ENCODE results near the gene SPON1.

SPON1 gene

DNA sequence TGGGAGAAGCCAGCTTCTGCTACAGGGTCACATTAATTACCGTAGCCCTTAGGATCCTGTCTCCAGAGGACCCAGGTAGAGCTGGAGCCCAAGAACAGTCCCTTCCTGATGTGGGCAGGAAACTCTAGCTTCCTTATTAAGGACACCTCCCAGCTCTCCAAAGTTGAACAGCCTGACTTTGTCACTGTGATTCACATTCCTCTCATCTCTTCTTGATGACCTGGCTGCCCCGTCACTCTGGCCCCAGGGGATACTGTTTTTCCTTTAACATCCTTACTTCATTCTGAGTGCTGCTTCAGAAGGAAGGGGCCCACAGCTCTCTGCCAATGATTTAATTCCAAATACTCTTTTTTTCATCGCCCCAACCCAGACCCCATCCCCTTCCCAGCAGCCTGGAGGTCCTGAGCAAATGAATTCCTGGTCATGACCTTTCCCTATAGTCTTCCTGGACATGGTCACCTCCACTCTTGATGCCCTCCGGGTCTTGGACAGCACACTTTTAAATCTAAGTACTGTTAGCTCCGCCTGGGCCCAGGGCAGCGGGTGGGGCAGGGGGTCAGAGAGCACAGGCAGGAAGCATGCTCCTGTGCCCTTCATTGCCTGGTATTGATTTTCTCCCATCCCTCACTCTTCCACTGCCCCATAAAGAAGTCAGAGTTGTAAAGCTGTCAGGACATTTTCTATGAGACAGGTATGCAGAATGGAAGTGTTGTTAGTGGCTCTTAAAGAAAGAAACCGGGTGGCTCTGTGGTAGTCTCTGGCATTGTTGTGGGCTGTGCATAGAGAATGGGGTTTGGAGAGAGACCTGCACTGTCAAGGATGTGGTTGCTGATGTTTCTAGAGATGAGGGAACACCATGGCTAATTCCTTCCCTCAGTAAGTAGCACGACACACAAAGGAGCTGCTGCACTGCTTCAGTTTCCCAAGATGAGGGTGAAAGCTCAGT, 22.3 kb upstream of the SPON1 start:
- H3K4me2 ChIP-seq (ENCODE audit: insufficient read depth, low read length, poor library complexity, severe bottlenecking): no peak overlapping the region
- no peaks in the 10 kb centered on the region for H3K79me1 ChIP-seq (ENCODE audit: low read depth, low read length)
- no peak overlapping the region for H2AFZ ChIP-seq (ENCODE audit: low read length)
- H3K18ac ChIP-seq (ENCODE audit: low read length): no peak overlapping the region
- H4K91ac ChIP-seq (ENCODE audit: low read depth, low read length, poor library complexity): no peak overlapping the region
- no peak overlapping the region for H2BK5ac ChIP-seq (ENCODE audit: low read length)
- H2AK5ac ChIP-seq (ENCODE audit: low read depth, low read length): no peak overlapping the region
- H3K9me3 ChIP-seq (replicated peaks in 1 of 2; ENCODE audit: control insufficient read depth in 2 of 2, insufficient read depth in 1 of 2, low read depth in 1 of 2, low read length in 2 of 2): no peaks in the 10 kb centered on the region
- no peak overlapping the region for H3K4me3 ChIP-seq (ENCODE audit: low read length in 2 of 2)
- H3K4me1 ChIP-seq (ENCODE audit: control insufficient read depth in 2 of 2, insufficient read depth in 1 of 2, low read depth in 1 of 2, low read length in 2 of 2): peaks cover 0 to 6% of the 10 kb centered on the region in 2 donors
- H2BK15ac ChIP-seq (ENCODE audit: low read length): no peak overlapping the region
- no peak overlapping the region for H3K27ac ChIP-seq (replicated peaks; ENCODE audit: low read length)
- H3K9ac ChIP-seq (ENCODE audit: low read depth, low read length, poor library complexity): no peak overlapping the region
- H4K8ac ChIP-seq (ENCODE audit: low read depth, low read length): no peak overlapping the region
- no CpG with 5 or more reads among the region's 8 CpGs for WGBS, 2 donors (ENCODE audit: extremely low coverage in 2 of 2, insufficient read length in 2 of 2, insufficient replicate concordance in 1 of 2)
- H3K23ac ChIP-seq (ENCODE audit: low read depth, low read length, poor library complexity): no peak overlapping the region
- no peak overlapping the region for H3K14ac ChIP-seq (ENCODE audit: low read length)
- no peaks in the 10 kb centered on the region for H3K36me3 ChIP-seq (replicated peaks in 1 of 2; ENCODE audit: control insufficient read depth in 2 of 2, insufficient read depth in 2 of 2, low read length in 2 of 2)
- no peak for DNase-seq (ENCODE audit: low spot score)
- no peaks in the 10 kb centered on the region for H3K27me3 ChIP-seq (ENCODE audit: control insufficient read depth in 3 of 3, insufficient read depth in 3 of 3, low read depth in 1 of 3, low read length in 3 of 3)
- H3K4ac ChIP-seq (ENCODE audit: low read length): no peak overlapping the region
- H2BK12ac ChIP-seq (ENCODE audit: low read length): no peak overlapping the region
- no peak overlapping the region for H2BK120ac ChIP-seq (ENCODE audit: low read depth, low read length)

DNA sequence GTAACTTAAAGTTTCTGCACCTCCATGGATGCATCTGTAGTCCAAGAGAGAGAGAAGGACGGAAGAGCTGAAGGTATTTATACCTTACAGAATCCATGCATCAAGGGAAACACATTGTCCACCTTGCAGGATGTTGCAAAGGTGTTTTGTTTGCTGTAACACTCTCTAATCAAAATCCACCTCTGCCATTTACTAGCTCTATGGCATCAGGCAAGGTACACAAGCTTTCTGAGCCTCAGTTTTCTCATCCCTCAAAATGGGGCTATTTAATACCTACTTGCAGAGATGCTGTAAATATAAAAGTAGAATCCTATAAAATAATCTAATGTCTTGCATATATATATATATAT, 21.6 kb upstream of the SPON1 start:
- Histone ChIP-seq H2BK15ac (ENCODE audit: low read length) (no peak overlapping the region), H3K9ac (ENCODE audit: low read depth, low read length, poor library complexity) (no peak overlapping the region), H3K27ac (replicated peaks; ENCODE audit: low read length) (no peak overlapping the region), H3K4ac (ENCODE audit: low read length) (no peak overlapping the region), H3K4me2 (ENCODE audit: insufficient read depth, low read length, poor library complexity, severe bottlenecking) (no peak overlapping the region), H3K36me3 (replicated peaks in 1 of 2; ENCODE audit: control insufficient read depth in 2 of 2, insufficient read depth in 2 of 2, low read length in 2 of 2) (no peaks in the 10 kb centered on the region), H4K91ac (ENCODE audit: low read depth, low read length, poor library complexity) (no peak overlapping the region), H3K9me3 (replicated peaks in 1 of 2; ENCODE audit: control insufficient read depth in 2 of 2, insufficient read depth in 1 of 2, low read depth in 1 of 2, low read length in 2 of 2) (no peaks in the 10 kb centered on the region), H2AK5ac (ENCODE audit: low read depth, low read length) (no peak overlapping the region), H2BK12ac (ENCODE audit: low read length) (no peak overlapping the region), H3K27me3 (ENCODE audit: control insufficient read depth in 3 of 3, insufficient read depth in 3 of 3, low read depth in 1 of 3, low read length in 3 of 3) (no peaks in the 10 kb centered on the region), H3K4me3 (ENCODE audit: low read length in 2 of 2) (no peak overlapping the region), H3K18ac (ENCODE audit: low read length) (no peak overlapping the region), H3K14ac (ENCODE audit: low read length) (no peak overlapping the region), H3K4me1 (ENCODE audit: control insufficient read depth in 2 of 2, insufficient read depth in 1 of 2, low read depth in 1 of 2, low read length in 2 of 2) (peaks cover 0 to 6% of the 10 kb centered on the region in 2 donors), H3K79me1 (ENCODE audit: low read depth, low read length) (no peaks in the 10 kb centered on the region), H2BK120ac (ENCODE audit: low read depth, low read length) (no peak overlapping the region), H4K8ac (ENCODE audit: low read depth, low read length) (no peak overlapping the region), H2BK5ac (ENCODE audit: low read length) (no peak overlapping the region), H3K23ac (ENCODE audit: low read depth, low read length, poor library complexity) (no peak overlapping the region), H2AFZ (ENCODE audit: low read length) (no peak overlapping the region)
- DNase-seq (ENCODE audit: low spot score): no peak
- WGBS, 2 donors (ENCODE audit: extremely low coverage in 2 of 2, insufficient read length in 2 of 2, insufficient replicate concordance in 1 of 2): no CpG with 5 or more reads among the region's 1 CpG

GRCh38 chr11:13941775-13942174, 20.7 kb upstream of the SPON1 start:
- Histone ChIP-seq H3K79me1 (ENCODE audit: low read depth, low read length) (no peaks in the 10 kb centered on the region), H2BK12ac (ENCODE audit: low read length) (no peak overlapping the region), H3K23ac (ENCODE audit: low read depth, low read length, poor library complexity) (no peak overlapping the region), H3K14ac (ENCODE audit: low read length) (no peak overlapping the region), H3K4me2 (ENCODE audit: insufficient read depth, low read length, poor library complexity, severe bottlenecking) (no peak overlapping the region), H2AK5ac (ENCODE audit: low read depth, low read length) (no peak overlapping the region), H3K27ac (replicated peaks; ENCODE audit: low read length) (no peak overlapping the region), H3K4me3 (ENCODE audit: low read length in 2 of 2) (no peak overlapping the region), H3K9me3 (replicated peaks in 1 of 2; ENCODE audit: control insufficient read depth in 2 of 2, insufficient read depth in 1 of 2, low read depth in 1 of 2, low read length in 2 of 2) (no peaks in the 10 kb centered on the region), H3K27me3 (ENCODE audit: control insufficient read depth in 3 of 3, insufficient read depth in 3 of 3, low read depth in 1 of 3, low read length in 3 of 3) (no peaks in the 10 kb centered on the region), H2BK120ac (ENCODE audit: low read depth, low read length) (no peak overlapping the region), H3K36me3 (replicated peaks in 1 of 2; ENCODE audit: control insufficient read depth in 2 of 2, insufficient read depth in 2 of 2, low read length in 2 of 2) (no peaks in the 10 kb centered on the region), H3K4me1 (ENCODE audit: control insufficient read depth in 2 of 2, insufficient read depth in 1 of 2, low read depth in 1 of 2, low read length in 2 of 2) (peaks cover 0 to 6% of the 10 kb centered on the region in 2 donors), H4K91ac (ENCODE audit: low read depth, low read length, poor library complexity) (no peak overlapping the region), H2BK5ac (ENCODE audit: low read length) (no peak overlapping the region), H2AFZ (ENCODE audit: low read length) (no peak overlapping the region), H3K9ac (ENCODE audit: low read depth, low read length, poor library complexity) (no peak overlapping the region), H2BK15ac (ENCODE audit: low read length) (no peak overlapping the region), H3K4ac (ENCODE audit: low read length) (no peak overlapping the region), H4K8ac (ENCODE audit: low read depth, low read length) (no peak overlapping the region), H3K18ac (ENCODE audit: low read length) (no peak overlapping the region)
- WGBS, 2 donors (ENCODE audit: extremely low coverage in 2 of 2, insufficient read length in 2 of 2, insufficient replicate concordance in 1 of 2): no CpG with 5 or more reads among the region's 1 CpG
- no peak for DNase-seq (ENCODE audit: low spot score)

DNA sequence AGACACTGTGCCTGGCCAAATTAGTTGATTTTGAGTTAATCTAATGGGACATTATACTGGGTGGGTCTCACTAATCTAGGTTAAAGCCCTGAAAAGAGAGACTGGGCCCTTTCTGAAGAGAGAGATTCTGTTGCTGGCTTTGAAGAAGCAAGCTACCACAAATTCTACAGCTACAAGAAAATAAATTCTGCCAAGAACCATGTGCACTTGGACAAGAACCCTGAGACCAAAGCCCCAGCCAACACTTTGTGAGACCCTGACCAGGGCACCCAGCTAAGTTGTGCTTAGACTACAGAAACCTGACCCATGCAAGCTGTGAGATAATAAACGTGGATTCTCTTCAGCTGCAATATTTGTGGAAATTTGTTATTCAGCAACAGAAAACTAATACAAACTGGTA, 20.1 kb upstream of the SPON1 start:
- Histone ChIP-seq H3K14ac (ENCODE audit: low read length) (no peak overlapping the region), H3K4me3 (ENCODE audit: low read length in 2 of 2) (no peak overlapping the region), H3K18ac (ENCODE audit: low read length) (no peak overlapping the region), H2BK15ac (ENCODE audit: low read length) (no peak overlapping the region), H2AK5ac (ENCODE audit: low read depth, low read length) (no peak overlapping the region), H3K4me2 (ENCODE audit: insufficient read depth, low read length, poor library complexity, severe bottlenecking) (no peak overlapping the region), H2BK120ac (ENCODE audit: low read depth, low read length) (no peak overlapping the region), H3K4ac (ENCODE audit: low read length) (no peak overlapping the region), H3K23ac (ENCODE audit: low read depth, low read length, poor library complexity) (no peak overlapping the region), H3K36me3 (replicated peaks in 1 of 2; ENCODE audit: control insufficient read depth in 2 of 2, insufficient read depth in 2 of 2, low read length in 2 of 2) (no peaks in the 10 kb centered on the region), H4K8ac (ENCODE audit: low read depth, low read length) (no peak overlapping the region), H3K4me1 (ENCODE audit: control insufficient read depth in 2 of 2, insufficient read depth in 1 of 2, low read depth in 1 of 2, low read length in 2 of 2) (peaks cover 0 to 8% of the 10 kb centered on the region in 2 donors), H2BK5ac (ENCODE audit: low read length) (no peak overlapping the region), H3K9ac (ENCODE audit: low read depth, low read length, poor library complexity) (no peak overlapping the region), H3K9me3 (replicated peaks in 1 of 2; ENCODE audit: control insufficient read depth in 2 of 2, insufficient read depth in 1 of 2, low read depth in 1 of 2, low read length in 2 of 2) (no peaks in the 10 kb centered on the region), H4K91ac (ENCODE audit: low read depth, low read length, poor library complexity) (no peak overlapping the region), H3K27me3 (ENCODE audit: control insufficient read depth in 3 of 3, insufficient read depth in 3 of 3, low read depth in 1 of 3, low read length in 3 of 3) (no peaks in the 10 kb centered on the region), H3K27ac (replicated peaks; ENCODE audit: low read length) (no peak overlapping the region), H2AFZ (ENCODE audit: low read length) (no peak overlapping the region), H2BK12ac (ENCODE audit: low read length) (no peak overlapping the region), H3K79me1 (ENCODE audit: low read depth, low read length) (no peaks in the 10 kb centered on the region)
- WGBS, 2 donors (ENCODE audit: extremely low coverage in 2 of 2, insufficient read length in 2 of 2, insufficient replicate concordance in 1 of 2): no CpG with 5 or more reads among the region's 1 CpG
- DNase-seq (ENCODE audit: low spot score): no peak

All from neuronal stem cell (in vitro differentiated cells).